ENCODE results near the gene PTPRN2. TPM values are rescaled to one million over a fixed set of nuclear protein-coding genes. Genes with fewer than 3 reads are reported as not detected.

Gene PTPRN2
- total RNA-seq, 1 experiment from 2014 or later = 2.1 TPM

- Histone ChIP-seq H3K27ac (ENCODE audit: low read depth, low read length) (no peak overlapping the region), H3K4me1 (ENCODE audit: control insufficient read depth in 1 of 2, insufficient read depth in 2 of 2, low read length in 2 of 2) (no peaks in the 10 kb centered on the region), H3K4me2 (ENCODE audit: low read length) (no peak overlapping the region), H2AFZ (ENCODE audit: low read depth, low read length, poor library complexity, severe bottlenecking) (no peak overlapping the region), H3K9me2 (ENCODE audit: insufficient read depth) (no peaks in the 10 kb centered on the region), H3K27me3 (ENCODE audit: insufficient read depth, low read length) (0 out of 2 replicates have a peak, but pooled peaks cover 3% of the 10 kb centered on the region), H3K36me3 (ENCODE audit: control insufficient read depth in 1 of 2, insufficient read depth in 2 of 2, low read length in 2 of 2) (no peaks in the 10 kb centered on the region), H3K4me3 (replicated peaks in 1 of 2; ENCODE audit: low read depth in 1 of 2, low read length in 2 of 2) (no peak overlapping the region), H3K9ac (ENCODE audit: low read length) (no peak overlapping the region), H3K9me3 (ENCODE audit: control insufficient read depth in 1 of 2, insufficient read depth in 1 of 2, low read depth in 1 of 2, low read length in 2 of 2) (no peaks in the 10 kb centered on the region), H4K20me1 (ENCODE audit: insufficient read depth) (no peaks in the 10 kb centered on the region), H3K79me2 (ENCODE audit: insufficient read depth, low read length) (no peaks in the 10 kb centered on the region)
- ATAC-seq = no peak
- no TSS peak for BruUV-seq (replicated peaks)
- ChIA-PET CTCF (no interaction called here), POLR2A (no interaction called here), RAD21 (ENCODE audit: low non-redundant PET in 1 of 2, low total read pairs in 2 of 2, uncharacterized antibody in 2 of 2, unreplicated experiment in 2 of 2) (no interaction called here)
- intact Hi-C loops (cut with micrococcal nuclease) = no loop called here
- no peak for DNase-seq (ENCODE audit: low read depth, low spot score)
- TF ChIP-seq POLR2A (IDR thresholded peaks at IDR 0.05; ENCODE audit: borderline replicate concordance, extremely low read depth, insufficient read depth, insufficient read length) (no peak), ZNF274 (IDR thresholded peaks at IDR 0.05; ENCODE audit: low read depth, low read length) (no peak), CEBPB (IDR thresholded peaks at IDR 0.05; ENCODE audit: low read depth) (no peak)
Observed at GRCh38 chr7:158533386-158534133, 54.1 kb downstream of the PTPRN2 start.

GRCh38 chr7:158532093-158532627 is 55.5 kb downstream of the PTPRN2 start:
- Histone ChIP-seq H3K27ac (ENCODE audit: low read depth, low read length) (no peak overlapping the region), H3K27me3 (ENCODE audit: insufficient read depth, low read length) (0 out of 2 replicates have a peak, but pooled peaks cover 3% of the 10 kb centered on the region), H3K36me3 (ENCODE audit: control insufficient read depth in 1 of 2, insufficient read depth in 2 of 2, low read length in 2 of 2) (no peaks in the 10 kb centered on the region), H3K9me3 (ENCODE audit: control insufficient read depth in 1 of 2, insufficient read depth in 1 of 2, low read depth in 1 of 2, low read length in 2 of 2) (no peaks in the 10 kb centered on the region), H3K4me3 (replicated peaks in 1 of 2; ENCODE audit: low read depth in 1 of 2, low read length in 2 of 2) (no peak overlapping the region), H3K9me2 (ENCODE audit: insufficient read depth) (no peaks in the 10 kb centered on the region), H3K9ac (ENCODE audit: low read length) (no peak overlapping the region), H3K79me2 (ENCODE audit: insufficient read depth, low read length) (no peaks in the 10 kb centered on the region), H2AFZ (ENCODE audit: low read depth, low read length, poor library complexity, severe bottlenecking) (no peak overlapping the region), H3K4me1 (ENCODE audit: control insufficient read depth in 1 of 2, insufficient read depth in 2 of 2, low read length in 2 of 2) (no peaks in the 10 kb centered on the region), H3K4me2 (ENCODE audit: low read length) (no peak overlapping the region), H4K20me1 (ENCODE audit: insufficient read depth) (no peaks in the 10 kb centered on the region)
- ChIA-PET RAD21 (ENCODE audit: low non-redundant PET in 1 of 2, low total read pairs in 2 of 2, uncharacterized antibody in 2 of 2, unreplicated experiment in 2 of 2) (no interaction called here), POLR2A (no interaction called here), CTCF (no interaction called here)
- DNase-seq (ENCODE audit: low read depth, low spot score) (no peak), ATAC-seq (no peak)
- intact Hi-C loops (cut with micrococcal nuclease) = no loop called here
- TF ChIP-seq MAX (IDR thresholded peaks at IDR 0.05) (no peak), JUND (IDR thresholded peaks at IDR 0.05) (no peak), CEBPB (IDR thresholded peaks at IDR 0.05; ENCODE audit: low read depth) (no peak), ELF1 (IDR thresholded peaks at IDR 0.05; ENCODE audit: borderline replicate concordance, low read depth) (no peak), ZNF274 (IDR thresholded peaks at IDR 0.05; ENCODE audit: low read depth, low read length) (no peak), EGR1 (IDR thresholded peaks at IDR 0.05; ENCODE audit: low read depth) (no peak), RAD21 (IDR thresholded peaks at IDR 0.05; ENCODE audit: low read depth) (no peak), CBX3 (IDR thresholded peaks at IDR 0.05; ENCODE audit: low read depth) (no peak)
- no TSS peak for BruUV-seq (replicated peaks)
